ENCODE measurements around the gene ZP1.
A peak's percentile ranks its signal among the peaks of the same experiment; 100 is the strongest.
"Not testable (repeated sequence)": the region's sequence is repeated elsewhere in the genome, so short reads cannot be mapped to it uniquely, and the experiment has no call there.

The ZP1 gene

GRCh38 chr11:60891103-60891741 lies 23.9 kb downstream of the ZP1 start:
- DNase-seq (ENCODE audit: insufficient read length) (no peak), FAIRE-seq (no peak)
- TF ChIP-seq POLR2AphosphoS5 (IDR thresholded peaks at IDR 0.05; ENCODE audit: low read depth, low read length) (no peak), POLR2A (IDR thresholded peaks at IDR 0.05; ENCODE audit: low read depth, low read length) (no peak), TAF1 (IDR thresholded peaks at IDR 0.05; ENCODE audit: borderline replicate concordance, low read depth, low read length) (no peak)

DNA sequence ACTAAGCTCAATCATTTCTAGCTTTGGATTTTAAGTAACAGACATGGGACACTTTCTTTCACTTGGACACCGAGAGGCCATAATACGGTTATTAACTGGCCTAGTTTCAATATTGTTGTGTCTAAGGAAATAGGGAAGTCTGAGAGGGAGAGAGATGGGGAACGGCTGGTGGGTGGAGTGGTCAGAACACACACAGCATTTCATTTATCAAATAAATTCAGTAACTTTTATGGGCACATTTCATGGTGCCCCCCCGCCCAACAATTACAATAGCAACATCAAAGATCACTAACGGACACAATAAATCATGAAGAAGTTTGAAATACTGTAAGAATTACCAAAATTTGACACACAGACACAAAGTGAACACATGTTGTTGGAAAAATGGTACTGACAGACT lies 28.3 kb downstream of the ZP1 start:
- TF ChIP-seq POLR2AphosphoS5 (IDR thresholded peaks at IDR 0.05; ENCODE audit: low read depth, low read length), result no peak
- no peak for DNase-seq (ENCODE audit: insufficient read length)
- no peak for FAIRE-seq

- FAIRE-seq (no peak), DNase-seq (ENCODE audit: insufficient read length) (no peak)
- TF ChIP-seq TAF1 (IDR thresholded peaks at IDR 0.05; ENCODE audit: borderline replicate concordance, low read depth, low read length), result no peak
- TF ChIP-seq POLR2AphosphoS5 (IDR thresholded peaks at IDR 0.05; ENCODE audit: low read depth, low read length), result no peak
- TF ChIP-seq POLR2A (IDR thresholded peaks at IDR 0.05; ENCODE audit: low read depth, low read length), result no peak
These were observed 30.2 kb downstream of the ZP1 start for GRCh38 chr11:60897496-60897895.

DNA sequence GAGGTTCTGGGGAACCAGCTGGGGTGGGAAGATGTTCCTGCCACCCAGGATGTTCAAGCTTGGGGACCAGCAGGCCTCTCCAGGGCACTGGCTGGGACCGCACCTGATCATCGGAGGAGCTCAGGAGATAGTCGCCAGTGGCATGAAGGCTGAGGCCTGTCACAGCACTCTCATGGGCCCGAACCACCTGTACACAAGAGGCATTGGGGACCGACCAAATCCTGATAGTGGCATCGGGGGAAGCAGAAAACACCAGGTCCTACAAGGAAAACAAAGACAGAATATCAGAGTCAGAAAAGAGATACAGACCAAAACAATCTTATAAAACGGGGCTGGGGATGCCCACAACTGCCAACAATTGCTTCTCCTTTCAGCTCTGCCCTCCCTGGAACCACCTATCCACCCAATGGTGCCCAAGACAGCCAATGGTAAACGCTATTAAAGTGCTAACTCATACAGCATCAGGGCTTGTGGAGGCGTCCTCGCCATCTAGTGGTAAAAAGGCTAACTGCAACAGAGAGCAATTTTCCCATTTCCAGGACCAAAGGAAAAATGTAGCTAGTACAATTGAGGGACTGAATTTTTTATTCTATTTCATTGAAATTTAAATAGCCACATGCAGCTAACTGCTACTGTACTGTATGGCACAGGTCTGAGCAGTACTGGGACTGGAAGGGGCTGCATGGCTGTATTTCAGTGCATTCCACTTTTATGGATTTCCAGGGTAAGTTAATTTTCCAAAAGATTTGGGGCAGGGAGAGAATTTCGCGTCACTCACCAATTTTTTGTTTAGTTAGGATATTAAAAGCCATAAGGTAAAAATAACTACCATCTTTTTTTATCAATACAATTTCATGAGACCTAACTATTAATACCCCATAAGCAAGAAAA lies 31.9 kb downstream of the ZP1 start:
- no peak for DNase-seq (ENCODE audit: insufficient read length)
- no peak for TF ChIP-seq POLR2A (IDR thresholded peaks at IDR 0.05; ENCODE audit: low read depth, low read length)
- FAIRE-seq, result peak; percentile 84

DNA sequence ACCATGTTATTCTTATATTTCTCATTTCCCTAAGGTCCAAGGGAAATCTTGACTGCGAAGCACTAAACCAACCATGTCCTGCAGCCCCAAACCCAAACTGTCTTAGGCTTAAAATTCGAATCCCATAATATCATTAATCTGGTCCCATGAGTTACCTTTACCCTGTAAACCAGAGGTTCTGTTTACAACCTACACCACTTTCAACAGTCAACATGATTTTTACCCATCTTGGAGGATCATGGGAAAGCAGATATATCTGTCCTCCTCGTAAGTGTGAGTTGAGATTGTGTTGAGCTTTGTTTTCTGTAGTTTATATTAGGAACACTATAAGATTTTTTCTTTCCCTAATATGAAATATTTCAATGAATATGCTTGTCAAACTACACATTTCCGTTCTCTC lies 32.6 kb downstream of the ZP1 start:
- no peak for DNase-seq (ENCODE audit: insufficient read length)
- TF ChIP-seq POLR2AphosphoS5 (IDR thresholded peaks at IDR 0.05; ENCODE audit: low read depth, low read length) (no peak), POLR2A (IDR thresholded peaks at IDR 0.05; ENCODE audit: low read depth, low read length) (no peak), TAF1 (IDR thresholded peaks at IDR 0.05; ENCODE audit: borderline replicate concordance, low read depth, low read length) (no peak)
- FAIRE-seq, result no peak

DNA sequence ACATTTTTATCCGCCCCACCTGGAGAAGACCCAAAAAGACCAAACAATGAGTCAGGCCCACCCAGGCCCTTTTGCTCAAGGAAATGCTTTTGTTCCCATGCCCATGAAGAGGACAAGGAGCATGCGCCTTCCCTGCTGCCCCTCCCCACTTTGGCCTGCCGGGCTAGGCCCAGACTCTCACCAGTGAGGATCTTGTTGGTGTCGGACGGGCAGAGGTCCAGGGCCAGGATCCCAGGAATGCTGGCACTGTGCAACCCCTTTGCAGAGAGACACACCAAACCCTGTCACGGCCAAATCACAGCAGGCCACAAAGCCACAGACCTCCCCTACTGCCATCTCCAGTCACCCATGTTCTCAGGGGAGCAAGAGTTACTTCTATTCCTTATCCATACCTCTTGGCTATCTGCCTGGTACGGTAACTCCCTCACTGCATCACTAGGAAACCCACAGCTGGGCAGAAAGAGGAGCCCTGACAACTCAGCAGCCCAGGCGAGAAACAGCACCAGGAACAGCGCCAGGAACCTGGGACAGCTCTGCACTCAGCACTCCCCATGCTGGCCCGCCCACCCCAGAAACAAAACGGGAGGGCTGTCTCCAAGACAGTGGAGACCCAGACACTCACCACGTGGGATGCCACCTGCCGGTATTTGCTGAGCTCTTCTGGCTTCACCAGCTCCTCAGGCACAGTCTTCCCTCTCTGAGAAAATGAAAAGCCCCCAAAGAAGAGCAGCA lies 33.5 kb downstream of the ZP1 start:
- no peak for FAIRE-seq
- no peak for DNase-seq (ENCODE audit: insufficient read length)
- TF ChIP-seq TAF1 (IDR thresholded peaks at IDR 0.05; ENCODE audit: borderline replicate concordance, low read depth, low read length) (no peak), POLR2AphosphoS5 (IDR thresholded peaks at IDR 0.05; ENCODE audit: low read depth, low read length) (no peak), POLR2A (IDR thresholded peaks at IDR 0.05; ENCODE audit: low read depth, low read length) (no peak)

DNA sequence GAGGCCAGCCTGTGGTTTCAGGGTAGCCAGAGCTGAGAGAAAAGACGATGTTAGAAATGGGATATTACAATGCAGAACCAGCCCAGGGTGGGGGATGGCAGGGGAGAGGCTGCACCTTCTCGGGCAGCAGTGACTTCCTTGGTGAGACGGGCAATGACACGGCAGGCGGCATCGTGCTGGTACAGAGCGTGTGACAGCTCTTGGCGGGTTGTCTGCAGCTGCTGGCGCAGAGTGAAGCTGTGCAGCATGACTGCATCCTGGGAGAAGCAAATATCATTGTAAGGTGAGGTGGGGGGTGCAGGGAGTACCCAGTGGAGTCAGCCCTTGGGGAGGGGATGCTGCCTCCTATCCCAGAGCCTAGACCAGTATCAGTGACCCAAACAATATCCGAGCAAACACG lies 35.3 kb downstream of the ZP1 start:
- FAIRE-seq (no peak), DNase-seq (ENCODE audit: insufficient read length) (no peak)
- TF ChIP-seq TAF1 (IDR thresholded peaks at IDR 0.05; ENCODE audit: borderline replicate concordance, low read depth, low read length) (no peak), POLR2A (IDR thresholded peaks at IDR 0.05; ENCODE audit: low read depth, low read length) (no peak; the same call in 1 of the 2 replicates), POLR2AphosphoS5 (IDR thresholded peaks at IDR 0.05; ENCODE audit: low read depth, low read length) (no peak)

- no peak for TF ChIP-seq TAF1 (IDR thresholded peaks at IDR 0.05; ENCODE audit: borderline replicate concordance, low read depth, low read length)
- DNase-seq (ENCODE audit: insufficient read length) (no peak), FAIRE-seq (peak; percentile 5)
These were observed 37.7 kb downstream of the ZP1 start for GRCh38 chr11:60905047-60905446.

DNA sequence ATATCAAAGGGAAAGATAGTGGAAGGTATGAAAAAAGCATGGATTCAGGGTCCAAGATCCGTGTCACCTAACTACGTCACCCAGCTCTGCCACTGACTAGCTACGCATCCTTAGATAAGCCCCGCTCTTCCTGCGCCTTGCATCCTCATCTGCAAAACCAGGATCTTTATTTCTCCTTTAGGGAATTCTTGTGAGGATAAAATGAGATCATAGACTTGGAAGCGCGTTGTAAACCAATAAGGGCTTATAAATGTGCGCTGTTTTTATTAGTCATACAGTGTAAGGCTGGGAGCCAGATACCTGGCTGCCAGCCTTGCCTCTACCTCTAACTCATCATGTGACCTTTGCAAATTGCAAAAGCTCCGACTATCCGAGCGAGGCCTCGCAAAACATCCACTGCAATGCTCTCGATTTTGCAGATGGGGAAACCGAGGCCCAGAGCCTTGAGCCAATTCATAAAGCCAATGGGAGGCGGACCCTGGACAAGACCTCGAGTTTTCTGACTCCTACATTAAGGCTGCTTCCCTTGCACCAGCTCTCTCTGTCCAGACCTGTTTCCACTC lies 38.3 kb downstream of the ZP1 start:
- no peak for DNase-seq (ENCODE audit: insufficient read length)
- no peak for FAIRE-seq
- no peak for TF ChIP-seq POLR2A (IDR thresholded peaks at IDR 0.05; ENCODE audit: low read depth, low read length)
- no peak for TF ChIP-seq POLR2AphosphoS5 (IDR thresholded peaks at IDR 0.05; ENCODE audit: low read depth, low read length)
- TF ChIP-seq TAF1 (IDR thresholded peaks at IDR 0.05; ENCODE audit: borderline replicate concordance, low read depth, low read length), result no peak

DNA sequence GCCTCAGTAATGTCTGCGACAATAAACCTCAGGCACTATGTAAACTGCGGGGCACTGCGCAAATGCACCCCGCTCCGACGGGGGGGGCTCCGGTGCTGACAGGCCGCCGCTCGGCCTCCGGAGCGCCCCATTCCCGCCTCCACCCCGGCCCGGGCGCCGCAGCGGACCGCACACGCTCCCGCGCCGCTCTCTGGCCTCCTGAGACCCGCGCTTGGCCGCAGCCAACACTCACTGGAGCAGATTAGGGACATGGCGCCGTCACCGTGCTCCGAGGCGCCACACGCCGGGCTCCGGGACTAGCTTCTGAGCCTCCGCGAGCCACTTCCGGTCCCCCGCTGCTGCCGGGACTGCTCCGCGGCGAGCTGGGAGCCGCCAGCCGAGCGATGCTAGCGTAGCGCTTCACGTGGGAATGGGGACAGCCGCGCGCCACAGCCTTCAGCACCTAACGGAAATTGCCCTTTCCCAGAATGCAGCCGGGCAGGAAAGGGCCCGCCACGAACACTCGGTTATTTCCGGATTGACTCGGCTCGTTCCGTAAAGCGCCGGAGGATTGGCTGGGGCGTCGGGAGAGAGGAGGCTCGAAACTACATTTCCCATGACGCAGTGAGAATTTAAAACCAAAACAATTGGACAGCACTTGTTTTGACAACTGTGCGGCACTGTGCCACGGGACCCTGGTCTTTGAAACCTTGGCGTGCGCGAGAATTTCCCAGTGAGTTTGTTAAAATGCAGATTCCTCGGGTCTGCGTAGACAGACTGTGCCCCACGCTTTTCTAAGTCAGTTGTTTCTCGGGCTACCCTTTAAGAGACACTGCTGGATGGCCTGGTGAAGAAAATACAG lies 39.0 kb downstream of the ZP1 start, which contains the start of gene PRPF19:
Gene PRPF19 (minus strand): TSS at position 454 of the 841 bp plus-strand sequence. CDS start 203 bp downstream, at position 251.
- TF ChIP-seq TAF1 (IDR thresholded peaks at IDR 0.05; ENCODE audit: borderline replicate concordance, low read depth, low read length) (peak; percentile 89), POLR2AphosphoS5 (IDR thresholded peaks at IDR 0.05; ENCODE audit: low read depth, low read length) (peak; percentile 91), POLR2A (IDR thresholded peaks at IDR 0.05; ENCODE audit: low read depth, low read length) (peak; percentile 95)
- DNase-seq (ENCODE audit: insufficient read length), result peak; percentile 89
- FAIRE-seq, result peak; percentile 96

DNA sequence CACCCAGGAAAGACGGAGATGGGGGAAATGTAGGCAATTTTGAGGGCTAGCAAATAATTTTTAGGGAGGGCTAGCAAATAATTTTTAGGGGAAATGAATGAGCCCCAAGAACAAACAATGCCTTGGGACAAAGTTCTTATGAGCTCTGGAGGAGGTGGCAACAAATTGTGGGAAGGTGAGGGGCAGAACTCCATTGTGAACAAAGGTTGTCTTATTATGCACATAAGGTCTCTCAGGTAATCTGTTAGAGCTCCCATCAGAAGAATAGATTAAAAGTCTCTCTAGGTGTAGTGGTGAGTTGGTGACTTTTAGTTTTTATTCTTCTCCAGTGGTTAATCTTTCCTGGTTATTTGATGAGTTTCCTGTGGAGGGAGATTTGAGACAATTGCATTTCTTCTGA lies 41.5 kb downstream of the ZP1 start:
- DNase-seq (ENCODE audit: insufficient read length) (no peak), FAIRE-seq (no peak)
- TF ChIP-seq TAF1 (IDR thresholded peaks at IDR 0.05; ENCODE audit: borderline replicate concordance, low read depth, low read length), result no peak
- no peak for TF ChIP-seq POLR2AphosphoS5 (IDR thresholded peaks at IDR 0.05; ENCODE audit: low read depth, low read length)
- no peak for TF ChIP-seq POLR2A (IDR thresholded peaks at IDR 0.05; ENCODE audit: low read depth, low read length)

- not testable (repeated sequence) for DNase-seq (ENCODE audit: insufficient read length); FAIRE-seq
These were observed 42.4 kb downstream of the ZP1 start for GRCh38 chr11:60909680-60910280.
